ENCODE results near the gene EXOC1. TPM values are rescaled to one million over a fixed set of nuclear protein-coding genes. Genes with fewer than 3 reads are reported as not detected.

Gene EXOC1
- total RNA-seq, 4 donors from 2014 or later, result 26.2 to 60.8 (median 43.1) TPM

- Histone ChIP-seq H3K27me3 (no peaks in the 10 kb centered on the region), H3K4me1 (peaks cover 0 to 5% (median 0%) of the 10 kb centered on the region in 4 donors), H3K9me3 (no peaks in the 10 kb centered on the region), H3K27ac (no peak overlapping the region), H3K36me3 (peaks cover 0 to 41% (median 11%) of the 10 kb centered on the region in 4 donors), H3K4me3 (no peak overlapping the region)
- no peak for DNase-seq
- in situ Hi-C loops (cut with MboI; ENCODE audit: low pct_ligation_motif_present in 1 of 4, low pct_unique_long_range_greater_than_20kb in 1 of 4, low sequenced_read_pairs in 3 of 4), result no loop called here
- TF ChIP-seq POLR2A (IDR thresholded peaks at IDR 0.05) (no peak), CTCF (IDR thresholded peaks at IDR 0.05) (no peak), POLR2AphosphoS5 (IDR thresholded peaks at IDR 0.05) (no peak), EP300 (IDR thresholded peaks at IDR 0.05; ENCODE audit: low read depth) (no peak)
- intact Hi-C loops (cut with DNase I; ENCODE audit: low total_unique reads), result no loop called here
Measured at GRCh38 chr4:55904576-55904975, 51.1 kb downstream of the EXOC1 start.

- intact Hi-C loops (cut with DNase I; ENCODE audit: low total_unique reads) (no loop called here), in situ Hi-C loops (cut with MboI; ENCODE audit: low pct_ligation_motif_present in 1 of 4, low pct_unique_long_range_greater_than_20kb in 1 of 4, low sequenced_read_pairs in 3 of 4) (no loop called here)
- no peak overlapping the region for H3K27ac ChIP-seq
- no peaks in the 10 kb centered on the region for H3K27me3 ChIP-seq
- peaks cover 0 to 24% (median 7%) of the 10 kb centered on the region in 4 donors for H3K36me3 ChIP-seq
- WGBS, 2 donors (ENCODE audit: low coverage in 1 of 2), result 54 to 63% methylated on average over 6 of the region's 6 CpGs
- H3K4me1 ChIP-seq, result peaks cover 0 to 5% (median 0%) of the 10 kb centered on the region in 4 donors
- DNase-seq, result no peak
- H3K4me3 ChIP-seq, result no peak overlapping the region
- no peak for TF ChIP-seq EP300 (IDR thresholded peaks at IDR 0.05; ENCODE audit: low read depth)
- TF ChIP-seq POLR2AphosphoS5 (IDR thresholded peaks at IDR 0.05), result no peak
- TF ChIP-seq POLR2A (IDR thresholded peaks at IDR 0.05), result no peak
- no peak for TF ChIP-seq CTCF (IDR thresholded peaks at IDR 0.05)
- H3K9me3 ChIP-seq, result no peaks in the 10 kb centered on the region
Measured at GRCh38 chr4:55906323-55906722, 52.9 kb downstream of the EXOC1 start.

GRCh38 chr4:55906989-55907388 lies 53.5 kb downstream of the EXOC1 start:
- no peak overlapping the region for H3K4me3 ChIP-seq
- no peak overlapping the region for H3K27ac ChIP-seq
- H3K27me3 ChIP-seq, result no peaks in the 10 kb centered on the region
- TF ChIP-seq POLR2AphosphoS5 (IDR thresholded peaks at IDR 0.05) (no peak), CTCF (IDR thresholded peaks at IDR 0.05) (no peak), POLR2A (IDR thresholded peaks at IDR 0.05) (no peak), EP300 (IDR thresholded peaks at IDR 0.05; ENCODE audit: low read depth) (no peak)
- peaks cover 0 to 5% (median 0%) of the 10 kb centered on the region in 4 donors for H3K4me1 ChIP-seq
- WGBS, 2 donors (ENCODE audit: low coverage in 1 of 2), result 72 to 92% methylated on average over 2 to 3 of the region's 3 CpGs
- no peaks in the 10 kb centered on the region for H3K9me3 ChIP-seq
- in situ Hi-C loops (cut with MboI; ENCODE audit: low pct_ligation_motif_present in 1 of 4, low pct_unique_long_range_greater_than_20kb in 1 of 4, low sequenced_read_pairs in 3 of 4) (no loop called here), intact Hi-C loops (cut with DNase I; ENCODE audit: low total_unique reads) (no loop called here)
- peaks cover 0 to 20% (median 7%) of the 10 kb centered on the region in 4 donors for H3K36me3 ChIP-seq
- no peak for DNase-seq

- no peak for DNase-seq
- intact Hi-C loops (cut with DNase I; ENCODE audit: low total_unique reads) (no loop called here), in situ Hi-C loops (cut with MboI; ENCODE audit: low pct_ligation_motif_present in 1 of 4, low pct_unique_long_range_greater_than_20kb in 1 of 4, low sequenced_read_pairs in 3 of 4) (no loop called here)
- H3K27me3 ChIP-seq, result no peaks in the 10 kb centered on the region
- peaks cover 0 to 5% (median 0%) of the 10 kb centered on the region in 4 donors for H3K4me1 ChIP-seq
- H3K9me3 ChIP-seq, result no peaks in the 10 kb centered on the region
- no peak overlapping the region for H3K27ac ChIP-seq
- no peak for TF ChIP-seq POLR2A (IDR thresholded peaks at IDR 0.05)
- no peak overlapping the region for H3K4me3 ChIP-seq
- H3K36me3 ChIP-seq, result peaks cover 0 to 20% (median 5%) of the 10 kb centered on the region in 4 donors
Measured at GRCh38 chr4:55907469-55907868, 54.0 kb downstream of the EXOC1 start.

- Histone ChIP-seq H3K4me3 (no peak overlapping the region), H3K36me3 (peaks cover 0 to 4% (median 2%) of the 10 kb centered on the region in 4 donors), H3K4me1 (peaks cover 0 to 5% (median 0%) of the 10 kb centered on the region in 4 donors), H3K27me3 (no peaks in the 10 kb centered on the region), H3K9me3 (no peaks in the 10 kb centered on the region), H3K27ac (no peak overlapping the region)
- no peak for TF ChIP-seq POLR2A (IDR thresholded peaks at IDR 0.05)
- no peak for TF ChIP-seq POLR2AphosphoS5 (IDR thresholded peaks at IDR 0.05)
- no peak for TF ChIP-seq CTCF (IDR thresholded peaks at IDR 0.05)
- TF ChIP-seq EP300 (IDR thresholded peaks at IDR 0.05; ENCODE audit: low read depth), result no peak
- in situ Hi-C loops (cut with MboI; ENCODE audit: low pct_ligation_motif_present in 1 of 4, low pct_unique_long_range_greater_than_20kb in 1 of 4, low sequenced_read_pairs in 3 of 4) (no loop called here), intact Hi-C loops (cut with DNase I; ENCODE audit: low total_unique reads) (no loop called here)
- 75 to 97% methylated on average over 1 of the region's 1 CpG for WGBS, 2 donors (ENCODE audit: low coverage in 1 of 2)
- DNase-seq, result no peak
Measured at GRCh38 chr4:55910140-55910539, 56.7 kb downstream of the EXOC1 start.

Measured in transverse colon (tissue), 4 donors.